ENCODE results near the gene ICAM4. TPM values are rescaled to one million over a fixed set of nuclear protein-coding genes. Genes with fewer than 3 reads are reported as not detected.

The ICAM4 gene
- total RNA-seq, 4 donors from 2014 or later: not detected

- DNase-seq: peak; percentile 67 to 94 (median 91)
- Histone ChIP-seq H3K27ac (peak overlapping the region; percentile 82 to 95 (median 88)), H3K9me3 (no peaks in the 10 kb centered on the region), H3K4me3 (peak overlapping the region; percentile 39 to 56 (median 54)), H3K4me1 (peaks cover 0 to 15% (median 3%) of the 10 kb centered on the region in 4 donors), H3K36me3 (no peaks in the 10 kb centered on the region), H3K27me3 (no peaks in the 10 kb centered on the region)
- TF ChIP-seq POLR2A (IDR thresholded peaks at IDR 0.05): no peak
- TF ChIP-seq, protein P1, sequence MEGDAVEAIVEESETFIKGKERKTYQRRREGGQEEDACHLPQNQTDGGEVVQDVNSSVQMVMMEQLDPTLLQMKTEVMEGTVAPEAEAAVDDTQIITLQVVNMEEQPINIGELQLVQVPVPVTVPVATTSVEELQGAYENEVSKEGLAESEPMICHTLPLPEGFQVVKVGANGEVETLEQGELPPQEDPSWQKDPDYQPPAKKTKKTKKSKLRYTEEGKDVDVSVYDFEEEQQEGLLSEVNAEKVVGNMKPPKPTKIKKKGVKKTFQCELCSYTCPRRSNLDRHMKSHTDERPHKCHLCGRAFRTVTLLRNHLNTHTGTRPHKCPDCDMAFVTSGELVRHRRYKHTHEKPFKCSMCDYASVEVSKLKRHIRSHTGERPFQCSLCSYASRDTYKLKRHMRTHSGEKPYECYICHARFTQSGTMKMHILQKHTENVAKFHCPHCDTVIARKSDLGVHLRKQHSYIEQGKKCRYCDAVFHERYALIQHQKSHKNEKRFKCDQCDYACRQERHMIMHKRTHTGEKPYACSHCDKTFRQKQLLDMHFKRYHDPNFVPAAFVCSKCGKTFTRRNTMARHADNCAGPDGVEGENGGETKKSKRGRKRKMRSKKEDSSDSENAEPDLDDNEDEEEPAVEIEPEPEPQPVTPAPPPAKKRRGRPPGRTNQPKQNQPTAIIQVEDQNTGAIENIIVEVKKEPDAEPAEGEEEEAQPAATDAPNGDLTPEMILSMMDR (IDR thresholded peaks at IDR 0.05): no peak
Measured at GRCh38 chr19:10270180-10270615, 16.6 kb upstream of the ICAM4 start.

- TF ChIP-seq, protein P1 (IDR thresholded peaks at IDR 0.05): peak in 5 of 6 experiments; percentile 18 to 35 (median 28)
- peak; percentile 42 to 62 for TF ChIP-seq POLR2A (IDR thresholded peaks at IDR 0.05)
- Histone ChIP-seq H3K36me3 (no peaks in the 10 kb centered on the region), H3K27ac (peak within 1 kb of the TSS; percentile 82 to 95 (median 88)), H3K27me3 (no peaks in the 10 kb centered on the region), H3K9me3 (no peaks in the 10 kb centered on the region), H3K4me1 (peaks cover 0 to 15% (median 3%) of the 10 kb centered on the region in 4 donors), H3K4me3 (peak within 1 kb of the TSS; percentile 39 to 56 (median 54))
- peak; percentile 75 to 94 (median 86) for DNase-seq
Measured at GRCh38 chr19:10270616-10271394, 15.9 kb upstream of the ICAM4 start, which contains the start of gene ICAM1. TSS of gene ICAM1 (plus strand) at chr19:10271120. CDS start at chr19:10271160, 40 bp downstream.

- H3K4me1 ChIP-seq: peaks cover 0 to 15% (median 3%) of the 10 kb centered on the region in 4 donors
- TF ChIP-seq, protein P1 (IDR thresholded peaks at IDR 0.05): no peak
- TF ChIP-seq POLR2A (IDR thresholded peaks at IDR 0.05): no peak
- no peaks in the 10 kb centered on the region for H3K36me3 ChIP-seq
- H3K27me3 ChIP-seq: no peaks in the 10 kb centered on the region
- peak in 2 of 3 donors; percentile 74 to 75 for DNase-seq
- H3K9me3 ChIP-seq: no peaks in the 10 kb centered on the region
- H3K27ac ChIP-seq: peak overlapping the region; percentile 82 to 95 (median 88)
- H3K4me3 ChIP-seq: peak overlapping the region; percentile 39 to 56 (median 54)
Measured at GRCh38 chr19:10271543-10272086, 15.1 kb upstream of the ICAM4 start.

- Histone ChIP-seq H3K36me3 (no peaks in the 10 kb centered on the region), H3K27me3 (no peaks in the 10 kb centered on the region), H3K4me3 (no peak overlapping the region)
Measured at GRCh38 chr19:10274589-10274988, 12.2 kb upstream of the ICAM4 start.

GRCh38 chr19:10277795-10278589 lies 8.8 kb upstream of the ICAM4 start:
- Histone ChIP-seq H3K4me1 (peaks cover 0 to 3% (median 0%) of the 10 kb centered on the region in 4 donors), H3K27me3 (no peaks in the 10 kb centered on the region), H3K4me3 (no peak overlapping the region), H3K27ac (no peak overlapping the region), H3K9me3 (no peaks in the 10 kb centered on the region), H3K36me3 (no peaks in the 10 kb centered on the region)
- no peak for TF ChIP-seq POLR2A (IDR thresholded peaks at IDR 0.05)
- TF ChIP-seq, protein P1 (IDR thresholded peaks at IDR 0.05): no peak
- no peak for DNase-seq

More at GRCh38 chr19:10274589-10274988, 12.2 kb upstream of the ICAM4 start:
- H3K27ac ChIP-seq: no peak overlapping the region
- DNase-seq: no peak
- no peak for TF ChIP-seq POLR2A (IDR thresholded peaks at IDR 0.05)
- TF ChIP-seq, protein P1 (IDR thresholded peaks at IDR 0.05): no peak
- H3K4me1 ChIP-seq: peaks cover 0 to 15% (median 4%) of the 10 kb centered on the region in 4 donors
- H3K9me3 ChIP-seq: no peaks in the 10 kb centered on the region

All from Peyer's patch (tissue), 4 donors.